Fibroblast of lung (primary cell): ENCODE data around the gene TTLL9. TPM values are rescaled to one million over a fixed set of nuclear protein-coding genes. Genes with fewer than 3 reads are reported as not detected.

Source experiments
- DNase-seq, 2 donors: peaks; one replicate each; pipeline versions ENCODE4 v3.0.0 to v3.0.0-alpha.2; 2010; ENCODE audit warnings: low read depth in 2 of 2
- H2AFZ ChIP-seq: 2 replicates; pipeline ENCODE4 v1.5.1; 2012; ENCODE audit warnings: low read length, control low read depth, inconsistent platforms
- H3K27ac ChIP-seq: 2 replicates; pipeline ENCODE4 v1.5.1; 2011; ENCODE audit warnings: low read length, control low read depth; ENCODE audit not compliant: insufficient read depth
- H3K27me3 ChIP-seq: 2 replicates; pipeline ENCODE4 v1.5.1; 2011; ENCODE audit warnings: mild to moderate bottlenecking, low read length; ENCODE audit not compliant: control insufficient read depth, insufficient read depth
- H3K36me3 ChIP-seq: 2 replicates; pipeline ENCODE4 v1.5.1; 2011; ENCODE audit warnings: low read length; ENCODE audit not compliant: control insufficient read depth, insufficient read depth
- H3K4me1 ChIP-seq: 2 replicates; pipeline ENCODE4 v1.5.1; 2011; ENCODE audit warnings: low read length; ENCODE audit not compliant: control insufficient read depth, insufficient read depth; ENCODE audit errors: extremely low read depth
- H3K4me2 ChIP-seq: 2 replicates; pipeline ENCODE4 v1.5.1; 2011; ENCODE audit warnings: low read length, control low read depth; ENCODE audit not compliant: insufficient read depth; ENCODE audit errors: extremely low read depth
- H3K4me3 ChIP-seq, 4 experiments: fragments of 200-600 bp in 1 of 4; sonication (generic) in 1 of 4; replicated peaks in 1 of 4; 2 replicates each; pipeline ENCODE4 v1.5.1; 2011 to 2016; ENCODE audit warnings: low read length in 4 of 4, low read depth in 3 of 4, mild to moderate bottlenecking in 3 of 4, control low read depth in 2 of 4, inconsistent platforms in 1 of 4, mixed read lengths in 1 of 4; ENCODE audit not compliant: insufficient read depth in 1 of 4; ENCODE audit errors: control extremely low read depth in 1 of 4
- H3K79me2 ChIP-seq: 2 replicates; pipeline ENCODE4 v1.5.1; 2012; ENCODE audit warnings: mild to moderate bottlenecking, low read length, inconsistent platforms; ENCODE audit not compliant: control insufficient read depth, insufficient read depth
- H3K9ac ChIP-seq: 2 replicates; pipeline ENCODE4 v1.5.1; 2011; ENCODE audit warnings: mild to moderate bottlenecking, low read length, control low read depth; ENCODE audit not compliant: insufficient read depth
- H3K9me3 ChIP-seq: 2 replicates; pipeline ENCODE4 v1.5.1; 2012; ENCODE audit warnings: low read depth, low read length; ENCODE audit not compliant: control insufficient read depth, insufficient read depth
- H4K20me1 ChIP-seq: 2 replicates; pipeline ENCODE4 v1.5.1; 2011; ENCODE audit warnings: low read length; ENCODE audit not compliant: control insufficient read depth, insufficient read depth; ENCODE audit errors: extremely low read depth
- EZH2 ChIP-seq: IDR thresholded peaks from 2 replicates; pipeline ENCODE4 v1.5.1; 2012; ENCODE audit warnings: low read length, control low read depth, mild to moderate bottlenecking; ENCODE audit errors: missing control alignments
- polyA plus RNA-seq, 2 donors: library from polyadenylated mRNA; depleted of rRNA in 1 of 2; stranded (reverse) in 1 of 2; unstranded in 1 of 2; fragments of >200 nt; gene quantifications; 2 replicates each; pipeline ENCODE4 v1.2.1, GENCODE V29; 2011 to 2012; ENCODE audit warnings: missing spikeins in 1 of 2
- total RNA-seq: library from RNA; depleted of rRNA; stranded (reverse); fragments of >200 nt; gene quantifications from 2 replicates; pipeline ENCODE4 v1.2.1, GENCODE V29; 2014
- TF ChIP-seq, protein P1 (sequence below), 2 donors: IDR thresholded peaks in 1 of 2; conservative IDR thresholded peaks in 1 of 2; 1 replicate in 1 of 2; 2 replicates in 1 of 2; pipeline ENCODE4 v1.5.1; 2011 to 2012; ENCODE audit warnings: low read length in 2 of 2, control low read depth in 1 of 2, inconsistent platforms in 1 of 2, low read depth in 1 of 2, mild to moderate bottlenecking in 1 of 2

The TTLL9 gene
- total and polyA plus RNA-seq, 2 donors (not counting 1 experiment from before 2014, with no cell fraction given): 0.05 TPM; not detected in 1

DNA sequence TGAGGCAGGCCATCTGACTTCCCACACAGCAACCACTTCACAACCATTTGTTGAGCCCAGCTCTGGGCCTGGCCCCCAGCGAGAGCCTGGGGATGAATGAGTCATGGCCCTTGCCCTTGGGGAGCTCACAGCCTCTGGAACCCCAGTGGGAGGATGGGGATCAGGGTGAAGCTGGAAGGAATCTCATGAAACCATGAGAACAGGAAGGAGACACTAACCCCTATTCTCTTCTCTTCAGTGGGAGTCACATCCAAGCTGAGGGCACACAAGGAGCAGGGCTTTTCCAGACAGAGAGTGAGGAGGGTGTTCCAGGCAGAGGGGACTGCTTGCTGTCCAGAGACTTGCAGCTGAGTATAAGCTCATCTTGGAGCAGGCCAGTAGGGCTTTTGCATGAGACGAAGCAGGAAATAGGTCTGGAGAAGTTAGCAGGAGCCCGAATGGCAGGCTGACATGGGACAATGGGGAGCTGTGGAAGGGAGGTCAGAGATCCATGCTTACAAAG lies 32.5 kb upstream of the TTLL9 start:
- no peak overlapping the region for H2AFZ ChIP-seq
- no peak overlapping the region for H3K27ac ChIP-seq
- H3K9me3 ChIP-seq: no peaks in the 10 kb centered on the region
- no peak overlapping the region for H3K9ac ChIP-seq
- no peaks in the 10 kb centered on the region for H3K27me3 ChIP-seq
- no peak for TF ChIP-seq EZH2
- TF ChIP-seq, protein P1, sequence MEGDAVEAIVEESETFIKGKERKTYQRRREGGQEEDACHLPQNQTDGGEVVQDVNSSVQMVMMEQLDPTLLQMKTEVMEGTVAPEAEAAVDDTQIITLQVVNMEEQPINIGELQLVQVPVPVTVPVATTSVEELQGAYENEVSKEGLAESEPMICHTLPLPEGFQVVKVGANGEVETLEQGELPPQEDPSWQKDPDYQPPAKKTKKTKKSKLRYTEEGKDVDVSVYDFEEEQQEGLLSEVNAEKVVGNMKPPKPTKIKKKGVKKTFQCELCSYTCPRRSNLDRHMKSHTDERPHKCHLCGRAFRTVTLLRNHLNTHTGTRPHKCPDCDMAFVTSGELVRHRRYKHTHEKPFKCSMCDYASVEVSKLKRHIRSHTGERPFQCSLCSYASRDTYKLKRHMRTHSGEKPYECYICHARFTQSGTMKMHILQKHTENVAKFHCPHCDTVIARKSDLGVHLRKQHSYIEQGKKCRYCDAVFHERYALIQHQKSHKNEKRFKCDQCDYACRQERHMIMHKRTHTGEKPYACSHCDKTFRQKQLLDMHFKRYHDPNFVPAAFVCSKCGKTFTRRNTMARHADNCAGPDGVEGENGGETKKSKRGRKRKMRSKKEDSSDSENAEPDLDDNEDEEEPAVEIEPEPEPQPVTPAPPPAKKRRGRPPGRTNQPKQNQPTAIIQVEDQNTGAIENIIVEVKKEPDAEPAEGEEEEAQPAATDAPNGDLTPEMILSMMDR (conservative IDR thresholded peaks at IDR 0.05 in 1 of 2, IDR thresholded peaks at IDR 0.05 in 1 of 2; ENCODE audit: low read depth in 1 of 2, low read length in 2 of 2): no peak
- no peaks in the 10 kb centered on the region for H4K20me1 ChIP-seq
- no peaks in the 10 kb centered on the region for H3K79me2 ChIP-seq
- peak; percentile 29 to 58 for DNase-seq
- H3K4me2 ChIP-seq: no peak overlapping the region
- peaks cover 52% of the 10 kb centered on the region for H3K4me1 ChIP-seq
- H3K4me3 ChIP-seq: no peak overlapping the region
- H3K36me3 ChIP-seq: no peaks in the 10 kb centered on the region

DNA sequence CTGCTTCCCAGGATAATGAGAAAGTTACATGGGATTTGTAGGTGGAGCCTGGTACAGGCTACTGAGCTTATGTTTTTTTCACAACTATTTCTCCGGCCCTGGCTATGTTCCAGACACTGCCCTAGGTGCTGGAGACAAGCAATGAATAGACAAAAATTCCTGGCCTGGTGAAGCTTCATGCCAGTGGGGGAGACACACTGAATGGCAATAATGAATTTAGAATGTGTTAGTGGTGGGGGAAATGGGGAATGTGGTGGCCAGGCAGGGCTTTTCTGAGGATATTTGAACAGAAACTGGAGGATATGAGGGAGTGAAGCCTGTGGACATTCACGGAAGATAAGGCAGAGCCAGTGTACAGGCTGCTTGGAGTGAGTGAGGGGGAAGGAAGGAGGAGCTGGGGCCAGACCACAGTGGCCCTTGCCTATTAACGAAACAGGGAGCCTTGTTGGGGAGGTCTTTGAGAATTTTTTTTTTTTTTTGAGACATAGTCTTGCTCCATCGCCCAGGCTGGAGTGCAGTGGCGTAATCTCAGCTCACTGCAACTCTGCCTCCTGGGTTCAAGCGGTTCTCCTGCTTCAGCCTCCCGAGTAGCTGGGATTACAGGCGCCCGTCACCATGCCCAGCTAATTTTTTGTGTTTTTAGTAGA lies 31.7 kb upstream of the TTLL9 start:
- TF ChIP-seq, protein P1 (conservative IDR thresholded peaks at IDR 0.05 in 1 of 2, IDR thresholded peaks at IDR 0.05 in 1 of 2; ENCODE audit: low read depth in 1 of 2, low read length in 2 of 2): no peak
- no peak for TF ChIP-seq EZH2
- peaks cover 58% of the 10 kb centered on the region for H3K4me1 ChIP-seq

DNA sequence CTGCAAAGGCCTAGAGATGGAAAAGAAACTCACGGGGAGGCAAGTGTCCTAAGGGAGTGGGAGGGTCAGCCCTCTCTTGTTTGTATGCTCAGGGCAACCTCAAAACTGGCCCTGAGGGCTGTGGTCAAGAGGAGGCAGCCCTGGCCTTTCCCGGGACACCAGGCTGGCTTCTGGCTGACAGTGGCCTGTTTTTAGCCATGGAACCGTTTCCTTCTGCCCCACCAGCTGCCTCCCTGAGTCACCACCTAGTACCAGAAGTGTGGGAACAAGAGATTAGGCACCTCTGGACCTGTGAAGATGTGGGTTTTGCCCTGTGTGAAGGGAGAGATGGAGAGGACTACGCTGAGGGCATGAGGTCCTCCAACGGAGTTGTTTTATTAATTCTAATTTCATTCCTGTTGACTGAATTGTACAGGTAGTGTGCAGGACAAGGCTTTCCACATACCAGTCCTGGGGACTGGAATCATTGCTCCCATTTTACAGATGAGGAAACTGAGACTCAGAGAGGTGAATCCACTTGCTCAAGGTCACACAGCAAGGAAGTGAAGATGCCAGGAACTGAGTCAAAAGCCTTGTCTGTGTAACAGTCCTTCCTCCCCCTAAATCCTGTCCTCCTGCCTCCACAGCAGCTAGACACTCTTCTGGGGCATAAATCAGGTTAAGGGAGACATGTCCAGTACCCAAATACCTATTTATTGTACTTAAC lies 30.5 kb upstream of the TTLL9 start:
- Histone ChIP-seq H4K20me1 (no peaks in the 10 kb centered on the region), H3K27ac (no peak overlapping the region), H3K9me3 (no peaks in the 10 kb centered on the region), H3K36me3 (no peaks in the 10 kb centered on the region), H3K4me1 (peaks cover 58% of the 10 kb centered on the region), H3K27me3 (no peaks in the 10 kb centered on the region), H3K4me3 (no peak overlapping the region), H3K4me2 (no peak overlapping the region), H3K79me2 (no peaks in the 10 kb centered on the region), H2AFZ (no peak overlapping the region), H3K9ac (no peak overlapping the region)
- TF ChIP-seq, protein P1 (conservative IDR thresholded peaks at IDR 0.05 in 1 of 2, IDR thresholded peaks at IDR 0.05 in 1 of 2; ENCODE audit: low read depth in 1 of 2, low read length in 2 of 2): no peak
- no peak for TF ChIP-seq EZH2
- DNase-seq: no peak

More for the DNA sequence above, 31.7 kb upstream of the TTLL9 start:
- no peaks in the 10 kb centered on the region for H4K20me1 ChIP-seq
- no peak overlapping the region for H2AFZ ChIP-seq
- no peaks in the 10 kb centered on the region for H3K79me2 ChIP-seq
- H3K36me3 ChIP-seq: no peaks in the 10 kb centered on the region
- no peak overlapping the region for H3K4me3 ChIP-seq
- DNase-seq: no peak
- no peak overlapping the region for H3K9ac ChIP-seq
- H3K4me2 ChIP-seq: no peak overlapping the region
- H3K9me3 ChIP-seq: no peaks in the 10 kb centered on the region
- H3K27ac ChIP-seq: no peak overlapping the region
- no peaks in the 10 kb centered on the region for H3K27me3 ChIP-seq
